ENCODE results near the gene CRTAC1. TPM values are rescaled to one million over a fixed set of nuclear protein-coding genes. Genes with fewer than 3 reads are reported as not detected.

Gene CRTAC1
- total and polyA plus RNA-seq, 2 donors (not counting 3 experiments of a cell fraction or from before 2014, with no cell fraction given), result 1.4 to 3.0 TPM

DNA sequence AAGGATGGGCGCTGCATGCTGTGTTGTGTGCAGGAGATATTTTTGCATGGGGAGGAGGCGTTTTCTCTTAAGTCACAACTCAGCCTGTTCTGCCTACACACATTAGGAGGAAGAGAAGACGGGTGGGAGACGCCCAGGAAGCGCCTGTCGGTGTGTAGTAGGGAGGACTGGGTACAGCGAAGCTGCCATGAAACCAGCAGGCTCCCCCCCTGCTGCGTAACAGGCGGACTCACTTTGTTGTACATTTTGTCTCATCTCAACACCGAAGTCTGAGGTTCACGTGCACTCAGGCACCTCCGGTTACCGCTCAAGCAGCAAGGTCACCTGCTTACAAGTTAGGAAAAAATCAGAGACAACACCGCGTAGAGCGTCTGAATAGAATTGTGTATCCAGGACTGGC lies 56.3 kb downstream of the CRTAC1 start:
- H3K27ac ChIP-seq (ENCODE audit: insufficient read depth, low read depth, low read length), result no peak overlapping the region
- H3K9ac ChIP-seq (replicated peaks; ENCODE audit: extremely low read depth, insufficient read depth, low read length), result no peak overlapping the region
- BruUV-seq (replicated peaks), result no TSS peak
- TF ChIP-seq GATA2 (IDR thresholded peaks at IDR 0.05; ENCODE audit: insufficient read depth, insufficient read length, low read depth, low read length) (no peak), FOS (IDR thresholded peaks at IDR 0.05; ENCODE audit: borderline replicate concordance, insufficient read depth, low read length) (no peak), POLR2AphosphoS5 (IDR thresholded peaks at IDR 0.05; ENCODE audit: insufficient read depth, low read depth, low read length) (no peak), EZH2 (IDR thresholded peaks at IDR 0.05; ENCODE audit: borderline replicate concordance, low read depth, low read length, severe bottlenecking) (no peak), MYC (IDR thresholded peaks at IDR 0.05; ENCODE audit: low read depth, low read length) (no peak), JUN (IDR thresholded peaks at IDR 0.05; ENCODE audit: borderline replicate concordance, insufficient read depth, insufficient read length, low read depth) (no peak), POLR2A (IDR thresholded peaks at IDR 0.05; ENCODE audit: low read depth, low read length) (no peak)
- TF ChIP-seq, protein P1, sequence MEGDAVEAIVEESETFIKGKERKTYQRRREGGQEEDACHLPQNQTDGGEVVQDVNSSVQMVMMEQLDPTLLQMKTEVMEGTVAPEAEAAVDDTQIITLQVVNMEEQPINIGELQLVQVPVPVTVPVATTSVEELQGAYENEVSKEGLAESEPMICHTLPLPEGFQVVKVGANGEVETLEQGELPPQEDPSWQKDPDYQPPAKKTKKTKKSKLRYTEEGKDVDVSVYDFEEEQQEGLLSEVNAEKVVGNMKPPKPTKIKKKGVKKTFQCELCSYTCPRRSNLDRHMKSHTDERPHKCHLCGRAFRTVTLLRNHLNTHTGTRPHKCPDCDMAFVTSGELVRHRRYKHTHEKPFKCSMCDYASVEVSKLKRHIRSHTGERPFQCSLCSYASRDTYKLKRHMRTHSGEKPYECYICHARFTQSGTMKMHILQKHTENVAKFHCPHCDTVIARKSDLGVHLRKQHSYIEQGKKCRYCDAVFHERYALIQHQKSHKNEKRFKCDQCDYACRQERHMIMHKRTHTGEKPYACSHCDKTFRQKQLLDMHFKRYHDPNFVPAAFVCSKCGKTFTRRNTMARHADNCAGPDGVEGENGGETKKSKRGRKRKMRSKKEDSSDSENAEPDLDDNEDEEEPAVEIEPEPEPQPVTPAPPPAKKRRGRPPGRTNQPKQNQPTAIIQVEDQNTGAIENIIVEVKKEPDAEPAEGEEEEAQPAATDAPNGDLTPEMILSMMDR (IDR thresholded peaks at IDR 0.05; ENCODE audit: extremely low read depth in 1 of 2, insufficient read depth in 1 of 2, low read depth in 1 of 2, low read length in 2 of 2), result no peak
- TF ChIP-seq, protein P2, sequence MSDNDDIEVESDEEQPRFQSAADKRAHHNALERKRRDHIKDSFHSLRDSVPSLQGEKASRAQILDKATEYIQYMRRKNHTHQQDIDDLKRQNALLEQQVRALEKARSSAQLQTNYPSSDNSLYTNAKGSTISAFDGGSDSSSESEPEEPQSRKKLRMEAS (IDR thresholded peaks at IDR 0.05; ENCODE audit: insufficient read depth, insufficient read length), result no peak
- no peaks in the 10 kb centered on the region for H4K20me1 ChIP-seq (replicated peaks; ENCODE audit: control insufficient read depth, extremely low read depth, insufficient read depth, low read length)
- dilution Hi-C loops (cut with MboI; ENCODE audit: extremely low pct_ligation_motif_present, low sequenced_read_pairs), result no loop called here
- H3K9me1 ChIP-seq (replicated peaks; ENCODE audit: control insufficient read depth, extremely low read depth, insufficient read depth, low read length), result no peaks in the 10 kb centered on the region
- no peaks in the 10 kb centered on the region for H3K36me3 ChIP-seq (ENCODE audit: control insufficient read depth in 2 of 2, extremely low read depth in 1 of 2, insufficient read depth in 2 of 2, low read length in 2 of 2)
- no peaks in the 10 kb centered on the region for H3K27me3 ChIP-seq (ENCODE audit: control insufficient read depth in 2 of 2, insufficient read depth in 2 of 2, low read length in 2 of 2)
- H2AFZ ChIP-seq (ENCODE audit: low read depth, low read length), result no peak overlapping the region
- FAIRE-seq (no peak), DNase-seq (ENCODE audit: low read depth, low spot score) (no peak)
- CTCF ChIA-PET, result no interaction called here
- intact Hi-C loops (cut with micrococcal nuclease), result no loop called here
- no peak overlapping the region for H3K4me2 ChIP-seq (ENCODE audit: insufficient read depth, low read length)
- no peaks in the 10 kb centered on the region for H3K9me3 ChIP-seq (replicated peaks; ENCODE audit: control insufficient read depth, insufficient read depth, low read length)
- POLR2A ChIA-PET, result no interaction called here
- H3K4me1 ChIP-seq (ENCODE audit: control insufficient read depth, extremely low read depth, insufficient read depth, low read length), result no peaks in the 10 kb centered on the region
- H3K79me2 ChIP-seq (ENCODE audit: control insufficient read depth, insufficient read depth, low read length), result no peaks in the 10 kb centered on the region
- H3K4me3 ChIP-seq (replicated peaks in 1 of 3; ENCODE audit: insufficient read depth in 1 of 3, low read depth in 1 of 3, low read length in 3 of 3), result no peak overlapping the region
